Measurements from ENCODE around the gene NFIA. TPM values are rescaled to one million over a fixed set of nuclear protein-coding genes. Genes with fewer than 3 reads are reported as not detected.

The NFIA gene
- total RNA-seq, 6 donors from 2014 or later: 33.5 to 94.3 (median 44.9) TPM

DNA sequence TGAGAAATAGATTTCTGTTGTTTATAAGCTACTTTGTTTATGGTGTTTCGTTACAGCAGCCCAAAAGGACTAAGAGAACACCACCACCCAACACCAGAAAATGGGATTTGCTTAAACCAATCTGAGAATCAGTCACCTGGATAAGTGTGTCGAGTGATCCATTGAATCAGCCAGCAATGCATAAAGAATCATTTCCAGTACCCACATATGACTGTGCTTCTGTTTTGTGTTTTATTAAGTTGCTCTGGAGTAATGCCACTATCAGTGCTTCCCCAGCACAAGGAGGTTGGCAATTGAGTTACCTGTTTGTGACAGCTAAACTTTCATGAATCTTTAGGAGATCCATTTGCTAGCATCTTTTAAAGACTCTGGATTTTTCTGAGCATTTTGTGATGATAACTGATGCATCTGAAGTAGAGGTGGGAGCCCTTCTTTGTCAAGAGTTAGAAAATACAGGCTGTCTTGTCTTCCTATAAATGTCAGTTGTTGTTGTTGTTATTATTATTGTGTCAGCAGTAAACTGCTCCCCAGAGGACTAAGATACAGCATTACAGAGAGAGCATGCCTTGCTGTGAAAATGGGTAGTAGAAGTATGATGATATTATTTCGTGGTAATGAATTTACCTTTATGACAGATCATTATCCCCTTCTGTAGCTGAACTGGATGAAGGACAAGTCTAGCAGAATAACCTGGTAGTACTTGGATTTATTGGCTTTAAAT, 225.2 kb downstream of the NFIA start:
- Histone ChIP-seq H3K4me1 (peaks cover 0 to 12% (median 3%) of the 10 kb centered on the region in 4 donors), H3K4me3 (no peak overlapping the region), H3K27ac (no peak overlapping the region), H3K27me3 (no peaks in the 10 kb centered on the region), H3K36me3 (no peaks in the 10 kb centered on the region), H3K9me3 (no peaks in the 10 kb centered on the region)
- ATAC-seq (ENCODE audit: low FRiP score in 2 of 2): no peak
- DNase-seq: no peak
- 87 to 90% methylated on average over 3 of the region's 3 CpGs for WGBS, 2 donors
- no peak for TF ChIP-seq EP300 (IDR thresholded peaks at IDR 0.05)
- TF ChIP-seq, protein P1, sequence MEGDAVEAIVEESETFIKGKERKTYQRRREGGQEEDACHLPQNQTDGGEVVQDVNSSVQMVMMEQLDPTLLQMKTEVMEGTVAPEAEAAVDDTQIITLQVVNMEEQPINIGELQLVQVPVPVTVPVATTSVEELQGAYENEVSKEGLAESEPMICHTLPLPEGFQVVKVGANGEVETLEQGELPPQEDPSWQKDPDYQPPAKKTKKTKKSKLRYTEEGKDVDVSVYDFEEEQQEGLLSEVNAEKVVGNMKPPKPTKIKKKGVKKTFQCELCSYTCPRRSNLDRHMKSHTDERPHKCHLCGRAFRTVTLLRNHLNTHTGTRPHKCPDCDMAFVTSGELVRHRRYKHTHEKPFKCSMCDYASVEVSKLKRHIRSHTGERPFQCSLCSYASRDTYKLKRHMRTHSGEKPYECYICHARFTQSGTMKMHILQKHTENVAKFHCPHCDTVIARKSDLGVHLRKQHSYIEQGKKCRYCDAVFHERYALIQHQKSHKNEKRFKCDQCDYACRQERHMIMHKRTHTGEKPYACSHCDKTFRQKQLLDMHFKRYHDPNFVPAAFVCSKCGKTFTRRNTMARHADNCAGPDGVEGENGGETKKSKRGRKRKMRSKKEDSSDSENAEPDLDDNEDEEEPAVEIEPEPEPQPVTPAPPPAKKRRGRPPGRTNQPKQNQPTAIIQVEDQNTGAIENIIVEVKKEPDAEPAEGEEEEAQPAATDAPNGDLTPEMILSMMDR (IDR thresholded peaks at IDR 0.05): no peak
- TF ChIP-seq POLR2A (IDR thresholded peaks at IDR 0.05): no peak
- no peak for TF ChIP-seq POLR2AphosphoS5 (IDR thresholded peaks at IDR 0.05)

DNA sequence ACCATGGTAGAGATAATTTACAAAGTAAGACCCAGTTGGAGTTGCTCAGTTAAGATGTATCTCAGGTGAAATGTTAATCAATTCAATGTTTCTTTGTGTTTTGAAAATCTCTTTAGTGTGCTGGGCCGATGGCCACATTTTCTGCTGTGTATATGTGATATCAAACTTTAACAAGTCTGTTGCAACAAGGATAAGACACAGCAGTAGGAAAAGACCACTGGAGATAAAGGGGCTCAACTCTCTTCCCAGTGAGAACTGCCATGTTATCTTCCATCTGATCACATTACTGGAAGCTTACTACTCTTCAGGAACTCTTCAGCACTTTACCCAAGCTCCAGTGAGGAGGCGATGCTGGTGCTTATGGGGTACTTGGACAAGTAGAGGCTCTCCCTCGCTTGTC, 227.7 kb downstream of the NFIA start:
- Histone ChIP-seq H3K4me1 (peaks cover 0 to 4% (median 1%) of the 10 kb centered on the region in 4 donors), H3K9me3 (no peaks in the 10 kb centered on the region), H3K27ac (no peak overlapping the region), H3K4me3 (no peak overlapping the region), H3K27me3 (no peaks in the 10 kb centered on the region), H3K36me3 (no peaks in the 10 kb centered on the region)
- TF ChIP-seq, protein P1 (IDR thresholded peaks at IDR 0.05): no peak
- TF ChIP-seq POLR2A (IDR thresholded peaks at IDR 0.05): no peak
- no peak for TF ChIP-seq POLR2AphosphoS5 (IDR thresholded peaks at IDR 0.05)
- no peak for TF ChIP-seq EP300 (IDR thresholded peaks at IDR 0.05)
- no peak for DNase-seq
- 92 to 95% methylated on average over 3 of the region's 3 CpGs for WGBS, 2 donors
- ATAC-seq (ENCODE audit: low FRiP score in 2 of 2): no peak

DNA sequence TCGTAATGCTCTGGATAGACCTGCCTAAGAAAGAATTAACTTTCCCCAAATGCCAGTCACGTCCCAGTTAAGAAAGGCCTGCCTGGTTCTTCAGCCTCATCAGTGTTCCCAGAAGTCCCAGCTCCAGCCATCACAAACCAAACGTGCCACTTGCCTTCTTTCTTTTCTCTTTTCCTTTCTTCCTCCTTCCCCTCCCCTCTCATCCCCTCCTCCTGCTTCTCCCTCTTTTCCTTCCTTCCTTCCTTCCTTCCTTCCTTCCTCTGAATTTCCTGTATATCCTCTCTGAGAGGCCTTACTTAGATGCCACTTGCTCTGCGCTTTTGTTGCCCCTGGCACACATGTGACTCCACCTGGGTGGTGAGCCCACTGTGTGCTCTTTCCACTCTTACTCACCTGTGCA, 228.2 kb downstream of the NFIA start:
- no peak overlapping the region for H3K4me3 ChIP-seq
- 78 to 93% methylated on average over 4 of the region's 4 CpGs for WGBS, 2 donors
- DNase-seq (no peak), ATAC-seq (ENCODE audit: low FRiP score in 2 of 2) (no peak)
- TF ChIP-seq, protein P1 (IDR thresholded peaks at IDR 0.05): no peak
- TF ChIP-seq EP300 (IDR thresholded peaks at IDR 0.05) (no peak), POLR2AphosphoS5 (IDR thresholded peaks at IDR 0.05) (no peak), POLR2A (IDR thresholded peaks at IDR 0.05) (no peak)
- H3K27ac ChIP-seq: no peak overlapping the region
- no peaks in the 10 kb centered on the region for H3K9me3 ChIP-seq
- H3K4me1 ChIP-seq: no peaks in the 10 kb centered on the region
- H3K36me3 ChIP-seq: no peaks in the 10 kb centered on the region
- H3K27me3 ChIP-seq: no peaks in the 10 kb centered on the region

DNA sequence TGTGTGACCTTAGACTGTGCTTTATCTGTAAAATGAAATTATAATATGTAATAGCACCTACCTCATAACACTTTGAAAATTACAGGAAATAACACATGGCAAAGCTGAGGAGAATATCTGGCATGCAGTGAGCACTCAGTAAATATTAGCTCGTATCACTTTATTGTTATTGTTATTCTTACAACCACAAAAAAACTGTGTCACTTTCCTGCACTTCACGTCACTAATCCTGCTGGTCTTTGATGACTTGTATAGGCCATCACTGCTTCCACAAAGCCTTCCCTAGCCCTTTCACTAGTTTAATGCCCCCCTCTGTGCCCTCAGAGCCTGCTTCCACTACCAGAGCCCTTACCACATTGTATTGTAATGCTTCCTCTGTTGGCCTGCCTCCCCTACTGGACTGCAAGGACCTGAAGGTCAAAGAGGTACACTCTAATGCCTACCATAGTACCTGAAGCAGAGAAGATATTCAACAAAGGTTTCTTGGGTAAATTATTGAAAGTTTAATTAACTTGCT, 231.6 kb downstream of the NFIA start:
- H3K4me1 ChIP-seq: peaks cover 3 to 9% (median 5%) of the 10 kb centered on the region in 4 donors
- no peak for TF ChIP-seq EP300 (IDR thresholded peaks at IDR 0.05)
- TF ChIP-seq, protein P1 (IDR thresholded peaks at IDR 0.05): no peak
- TF ChIP-seq POLR2AphosphoS5 (IDR thresholded peaks at IDR 0.05): no peak
- TF ChIP-seq POLR2A (IDR thresholded peaks at IDR 0.05): no peak
- H3K9me3 ChIP-seq: no peaks in the 10 kb centered on the region
- H3K36me3 ChIP-seq: no peaks in the 10 kb centered on the region
- WGBS, 2 donors: 58 to 70% methylated on average over 2 of the region's 2 CpGs
- ATAC-seq (ENCODE audit: low FRiP score in 2 of 2) (no peak), DNase-seq (no peak)
- H3K4me3 ChIP-seq: no peak overlapping the region
- H3K27me3 ChIP-seq: no peaks in the 10 kb centered on the region
- H3K27ac ChIP-seq: no peak overlapping the region

DNA sequence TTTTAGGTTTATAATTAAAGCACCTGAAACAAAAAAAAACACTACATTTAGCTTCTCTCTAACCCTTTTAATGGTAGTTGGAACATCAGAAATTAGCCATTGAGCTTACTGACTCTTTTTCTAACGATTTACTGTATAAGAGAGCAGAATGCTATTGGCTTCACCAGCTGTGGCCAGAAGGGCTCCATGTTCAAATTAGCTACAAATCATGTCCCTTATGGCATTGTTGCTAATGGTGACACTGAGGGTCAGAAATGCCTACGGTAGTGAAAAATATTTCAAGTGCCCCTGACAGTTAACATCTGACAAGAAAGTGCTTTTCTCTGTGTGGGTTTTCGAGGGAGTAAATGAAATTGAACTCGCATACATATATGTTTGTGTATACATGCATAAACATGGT, 232.7 kb downstream of the NFIA start:
- DNase-seq (no peak), ATAC-seq (ENCODE audit: low FRiP score in 2 of 2) (no peak)
- no peak for TF ChIP-seq POLR2AphosphoS5 (IDR thresholded peaks at IDR 0.05)
- no peak for TF ChIP-seq EP300 (IDR thresholded peaks at IDR 0.05)
- no peak for TF ChIP-seq POLR2A (IDR thresholded peaks at IDR 0.05)
- TF ChIP-seq, protein P1 (IDR thresholded peaks at IDR 0.05): no peak
- Histone ChIP-seq H3K27ac (no peak overlapping the region), H3K27me3 (no peaks in the 10 kb centered on the region), H3K4me1 (peaks cover 4 to 18% (median 9%) of the 10 kb centered on the region in 4 donors), H3K9me3 (no peaks in the 10 kb centered on the region), H3K4me3 (no peak overlapping the region), H3K36me3 (no peaks in the 10 kb centered on the region)
- WGBS, 2 donors: 87% methylated on average over 4 of the region's 4 CpGs

Measured in upper lobe of left lung (tissue), 6 donors.